HepG2 (cell line): ENCODE measurements around the gene PLOD2. TPM values are rescaled to one million over a fixed set of nuclear protein-coding genes. Genes with fewer than 3 reads are reported as not detected.
A peak's percentile ranks its signal among the peaks of the same experiment; 100 is the strongest.

Experiments
- ARNTL ChIP-seq: sonication (generic); formaldehyde crosslinking; IDR thresholded peaks from 2 replicates; pipeline ENCODE4 v1.4.0; 2020; ENCODE audit warnings: mild to moderate bottlenecking, missing genetic modification reagents
- CEBPG ChIP-seq: IDR thresholded peaks from 2 replicates; pipeline ENCODE4 v1.6.1; 2016
- ETV5 ChIP-seq: IDR thresholded peaks from 2 replicates; pipeline ENCODE4 v1.6.1; 2018; ENCODE audit warnings: missing biosample characterization, missing genetic modification reagents, inconsistent platforms, borderline replicate concordance
- HOXA9 ChIP-seq: sonication (generic); formaldehyde crosslinking; IDR thresholded peaks from 2 replicates; pipeline ENCODE4 v1.8.1; 2022; ENCODE audit warnings: missing genetic modification reagents, mild to moderate bottlenecking, moderate library complexity, borderline replicate concordance
- KMT2B ChIP-seq: IDR thresholded peaks from 2 replicates; pipeline ENCODE4 v1.6.1; 2016; ENCODE audit warnings: missing genetic modification reagents, missing compliant biosample characterization
- MXD4 ChIP-seq: IDR thresholded peaks from 2 replicates; pipeline ENCODE4 v1.6.1; 2016; ENCODE audit warnings: mild to moderate bottlenecking, missing biosample characterization, missing genetic modification reagents
- SAFB2 ChIP-seq: sonication (generic); formaldehyde crosslinking; IDR thresholded peaks from 2 replicates; pipeline ENCODE4 v1.5.1; 2020; ENCODE audit warnings: missing genetic modification reagents, low read depth, mild to moderate bottlenecking, borderline replicate concordance
- SSRP1 ChIP-seq: IDR thresholded peaks from 2 replicates; pipeline ENCODE4 v1.6.1; 2016; ENCODE audit warnings: control low read depth
- ZNF333 ChIP-seq: sonication (generic); formaldehyde crosslinking; IDR thresholded peaks from 2 replicates; pipeline ENCODE4 v1.4.0; 2020; ENCODE audit warnings: mild to moderate bottlenecking, missing genetic modification reagents, borderline replicate concordance
- ZNF407 ChIP-seq: sonication (generic); formaldehyde crosslinking; IDR thresholded peaks from one replicate; pipeline ENCODE4 v1.5.1; 2020; ENCODE audit warnings: mild to moderate bottlenecking, missing genetic modification reagents; ENCODE audit errors: not compliant biosample characterization
- ZNF44 ChIP-seq: sonication (generic); formaldehyde crosslinking; IDR thresholded peaks from 2 replicates; pipeline ENCODE4 v1.5.1; 2020; ENCODE audit warnings: mild to moderate bottlenecking, missing genetic modification reagents
- ZNF556 ChIP-seq: sonication (generic); formaldehyde crosslinking; IDR thresholded peaks from 2 replicates; pipeline ENCODE4 v1.4.0; 2020; ENCODE audit warnings: mild to moderate bottlenecking, missing genetic modification reagents, borderline replicate concordance
- ZNF615 ChIP-seq: sonication (generic); formaldehyde crosslinking; IDR thresholded peaks from 2 replicates; pipeline ENCODE4 v1.5.0; 2020; ENCODE audit warnings: mild to moderate bottlenecking, missing genetic modification reagents, borderline replicate concordance
- ZNF687 ChIP-seq: sonication (generic); formaldehyde crosslinking; IDR thresholded peaks from 2 replicates; pipeline ENCODE4 v1.5.1; 2020; ENCODE audit warnings: mild to moderate bottlenecking, missing genetic modification reagents, moderate library complexity
- ZNF7 ChIP-seq: IDR thresholded peaks from 2 replicates; pipeline ENCODE4 v1.6.1; 2016; ENCODE audit warnings: missing biosample characterization, missing genetic modification reagents
- polyA plus RNA-seq, 8 experiments: library from polyadenylated mRNA; depleted of rRNA in 3 of 8; stranded (reverse) in 7 of 8; unstranded in 1 of 8; fragments of >200 nt; fragmentation: Illumina TruSeq in 4 of 8; extraction: Trizol in 4 of 8; gene quantifications; 2 replicates each; pipeline versions ENCODE4 v1.2.1 to v1.2.3, GENCODE V29; 2011 to 2016; ENCODE audit warnings: low read depth in 4 of 8, missing spikeins in 1 of 8, mixed read lengths in 1 of 8; ENCODE audit not compliant: insufficient read depth in 1 of 8
- total RNA-seq, 5 experiments: library from RNA; depleted of rRNA; stranded (reverse); fragments of >200 nt; fragmentation: Illumina TruSeq; extraction: Trizol; gene quantifications; 2 replicates each; pipeline ENCODE4 v1.2.3, GENCODE V29; 2016; ENCODE audit warnings: low read depth in 1 of 5
- TF ChIP-seq, protein P1 (sequence below): sonication (generic); formaldehyde crosslinking; IDR thresholded peaks from 2 replicates; pipeline ENCODE4 v1.4.0; 2020; ENCODE audit warnings: mild to moderate bottlenecking, missing genetic modification reagents

PLOD2 gene
- total and polyA plus RNA-seq, 2 of the 13 experiments (the other 11 are each of a cell fraction or from before 2014, with no cell fraction given): 107 to 161 TPM

DNA sequence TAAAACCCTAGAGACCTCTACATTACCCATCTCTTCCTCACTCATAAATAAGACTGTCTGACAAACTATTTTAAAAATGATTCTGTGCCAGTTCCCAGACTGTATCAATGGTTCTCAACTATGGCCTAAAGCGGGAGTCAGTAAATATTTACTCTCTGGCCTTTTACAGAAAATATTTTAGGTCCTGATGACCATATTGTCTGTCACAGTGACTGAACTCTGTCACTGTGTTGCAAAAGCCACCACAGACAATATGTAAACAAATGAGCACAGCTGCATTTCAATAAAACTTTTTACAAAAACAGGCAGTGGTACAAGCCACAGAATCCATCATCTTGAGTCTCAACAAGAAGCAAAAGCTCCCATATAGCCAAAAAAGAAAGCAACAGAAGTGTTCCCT lies 45.4 kb downstream of the PLOD2 start (continued):
- TF ChIP-seq ZNF407 (CRISPR knock-in tag) (no peak), ZNF44 (CRISPR knock-in tag) (0 out of 2 replicates have a peak, but pooled peaks have one; percentile 34), ARNTL (no peak), CEBPG (peak; percentile 89), ZNF556 (CRISPR knock-in tag) (no peak), KMT2B (CRISPR knock-in tag) (peak; percentile 46; the same call in 1 of the 2 replicates), ZNF615 (CRISPR knock-in tag) (no peak), ZNF333 (CRISPR knock-in tag) (no peak), MXD4 (no peak), SSRP1 (CRISPR knock-in tag) (peak; percentile 68; the same call in 1 of the 2 replicates), ZNF7 (CRISPR knock-in tag) (no peak), ZNF687 (CRISPR knock-in tag) (no peak), ETV5 (CRISPR knock-in tag) (no peak), SAFB2 (no peak), HOXA9 (no peak)
- TF ChIP-seq, protein P1, sequence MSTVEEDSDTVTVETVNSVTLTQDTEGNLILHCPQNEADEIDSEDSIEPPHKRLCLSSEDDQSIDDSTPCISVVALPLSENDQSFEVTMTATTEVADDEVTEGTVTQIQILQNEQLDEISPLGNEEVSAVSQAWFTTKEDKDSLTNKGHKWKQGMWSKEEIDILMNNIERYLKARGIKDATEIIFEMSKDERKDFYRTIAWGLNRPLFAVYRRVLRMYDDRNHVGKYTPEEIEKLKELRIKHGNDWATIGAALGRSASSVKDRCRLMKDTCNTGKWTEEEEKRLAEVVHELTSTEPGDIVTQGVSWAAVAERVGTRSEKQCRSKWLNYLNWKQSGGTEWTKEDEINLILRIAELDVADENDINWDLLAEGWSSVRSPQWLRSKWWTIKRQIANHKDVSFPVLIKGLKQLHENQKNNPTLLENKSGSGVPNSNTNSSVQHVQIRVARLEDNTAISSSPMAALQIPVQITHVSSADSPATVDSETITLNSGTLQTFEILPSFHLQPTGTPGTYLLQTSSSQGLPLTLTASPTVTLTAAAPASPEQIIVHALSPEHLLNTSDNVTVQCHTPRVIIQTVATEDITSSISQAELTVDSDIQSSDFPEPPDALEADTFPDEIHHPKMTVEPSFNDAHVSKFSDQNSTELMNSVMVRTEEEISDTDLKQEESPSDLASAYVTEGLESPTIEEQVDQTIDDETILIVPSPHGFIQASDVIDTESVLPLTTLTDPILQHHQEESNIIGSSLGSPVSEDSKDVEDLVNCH (CRISPR knock-in tag): no peak
